Measurements from ENCODE around the gene CARD10. TPM values are rescaled to one million over a fixed set of nuclear protein-coding genes. Genes with fewer than 3 reads are reported as not detected.

The CARD10 gene
- total RNA-seq, 4 donors from 2014 or later = 4.0 to 14.0 (median 9.9) TPM

GRCh38 chr22:37525073-37525745 is 6.0 kb upstream of the CARD10 start:
- Histone ChIP-seq H3K36me3 (no peaks in the 10 kb centered on the region), H3K4me3 (no peak overlapping the region), H3K27me3 (peaks cover 63% of the 10 kb centered on the region), H3K4me1 (peaks cover 0 to 6% (median 0%) of the 10 kb centered on the region in 3 donors), H3K27ac (peak overlapping the region in 1 of 4 donors; percentile 31), H3K9me3 (no peaks in the 10 kb centered on the region)
- no peak for TF ChIP-seq EP300 (IDR thresholded peaks at IDR 0.05)
- TF ChIP-seq POLR2AphosphoS5 (IDR thresholded peaks at IDR 0.05) = peak; percentile 11
- WGBS, 2 donors (ENCODE audit: low coverage in 1 of 2) = 73% methylated on average over 2 of the region's 10 CpGs; no CpG with 5 or more reads in 1 of the 2 donors
- ATAC-seq = peak; percentile 32

- TF ChIP-seq, protein P1, sequence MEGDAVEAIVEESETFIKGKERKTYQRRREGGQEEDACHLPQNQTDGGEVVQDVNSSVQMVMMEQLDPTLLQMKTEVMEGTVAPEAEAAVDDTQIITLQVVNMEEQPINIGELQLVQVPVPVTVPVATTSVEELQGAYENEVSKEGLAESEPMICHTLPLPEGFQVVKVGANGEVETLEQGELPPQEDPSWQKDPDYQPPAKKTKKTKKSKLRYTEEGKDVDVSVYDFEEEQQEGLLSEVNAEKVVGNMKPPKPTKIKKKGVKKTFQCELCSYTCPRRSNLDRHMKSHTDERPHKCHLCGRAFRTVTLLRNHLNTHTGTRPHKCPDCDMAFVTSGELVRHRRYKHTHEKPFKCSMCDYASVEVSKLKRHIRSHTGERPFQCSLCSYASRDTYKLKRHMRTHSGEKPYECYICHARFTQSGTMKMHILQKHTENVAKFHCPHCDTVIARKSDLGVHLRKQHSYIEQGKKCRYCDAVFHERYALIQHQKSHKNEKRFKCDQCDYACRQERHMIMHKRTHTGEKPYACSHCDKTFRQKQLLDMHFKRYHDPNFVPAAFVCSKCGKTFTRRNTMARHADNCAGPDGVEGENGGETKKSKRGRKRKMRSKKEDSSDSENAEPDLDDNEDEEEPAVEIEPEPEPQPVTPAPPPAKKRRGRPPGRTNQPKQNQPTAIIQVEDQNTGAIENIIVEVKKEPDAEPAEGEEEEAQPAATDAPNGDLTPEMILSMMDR (IDR thresholded peaks at IDR 0.05) = no peak
- TF ChIP-seq POLR2A (IDR thresholded peaks at IDR 0.05) (no peak), EP300 (IDR thresholded peaks at IDR 0.05) (no peak), POLR2AphosphoS5 (IDR thresholded peaks at IDR 0.05) (no peak)
- no peak for ATAC-seq
- Histone ChIP-seq H3K27ac (no peak overlapping the region), H3K4me3 (no peak overlapping the region), H3K4me1 (peaks cover 0 to 24% (median 2%) of the 10 kb centered on the region in 3 donors), H3K9me3 (no peaks in the 10 kb centered on the region), H3K36me3 (no peaks in the 10 kb centered on the region), H3K27me3 (peaks cover 78% of the 10 kb centered on the region)
- 90 to 93% methylated on average over 3 to 5 of the region's 6 CpGs for WGBS, 2 donors (ENCODE audit: low coverage in 1 of 2)
These were observed 3.3 kb upstream of the CARD10 start for GRCh38 chr22:37522482-37522881.

GRCh38 chr22:37521236-37521739 is 2.1 kb upstream of the CARD10 start:
- H3K4me3 ChIP-seq = no peak overlapping the region
- TF ChIP-seq POLR2AphosphoS5 (IDR thresholded peaks at IDR 0.05) (no peak), EP300 (IDR thresholded peaks at IDR 0.05) (no peak), POLR2A (IDR thresholded peaks at IDR 0.05) (no peak)
- TF ChIP-seq, protein P1 (IDR thresholded peaks at IDR 0.05) = no peak
- H3K27me3 ChIP-seq = peaks cover 87% of the 10 kb centered on the region
- H3K4me1 ChIP-seq = peaks cover 0 to 24% (median 2%) of the 10 kb centered on the region in 3 donors
- H3K9me3 ChIP-seq = no peaks in the 10 kb centered on the region
- no peak overlapping the region for H3K27ac ChIP-seq
- WGBS, 2 donors (ENCODE audit: low coverage in 1 of 2) = 52 to 76% methylated on average over 4 to 6 of the region's 14 CpGs
- no peak for ATAC-seq
- no peaks in the 10 kb centered on the region for H3K36me3 ChIP-seq

DNA sequence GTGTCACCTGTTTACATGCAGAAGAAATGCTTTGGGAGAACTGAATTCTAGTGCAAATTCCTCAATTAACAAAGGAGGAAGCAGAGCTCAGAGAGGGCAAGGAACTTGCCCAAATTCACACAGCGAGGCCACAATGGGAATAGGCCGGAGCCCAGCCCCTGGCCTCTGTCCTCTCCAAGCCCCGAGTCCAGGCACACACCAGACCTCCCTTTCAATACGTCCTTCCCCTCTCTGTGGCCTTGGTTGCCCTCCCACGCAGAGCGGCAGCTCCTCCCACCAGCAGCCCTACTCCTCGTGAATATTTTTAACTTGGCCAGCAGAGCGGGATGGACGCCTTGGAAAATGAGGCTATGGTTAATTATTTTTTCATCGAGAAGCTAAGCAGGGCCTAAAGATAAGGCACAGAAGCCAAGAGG is 1.6 kb upstream of the CARD10 start:
- no peaks in the 10 kb centered on the region for H3K9me3 ChIP-seq
- H3K27ac ChIP-seq = no peak overlapping the region
- no peak for ATAC-seq
- WGBS, 2 donors (ENCODE audit: low coverage in 1 of 2) = no CpG with 5 or more reads among the region's 10 CpGs
- H3K27me3 ChIP-seq = peaks cover 92% of the 10 kb centered on the region
- TF ChIP-seq POLR2A (IDR thresholded peaks at IDR 0.05) = no peak
- TF ChIP-seq EP300 (IDR thresholded peaks at IDR 0.05) = no peak
- TF ChIP-seq, protein P1 (IDR thresholded peaks at IDR 0.05) = no peak
- no peak for TF ChIP-seq POLR2AphosphoS5 (IDR thresholded peaks at IDR 0.05)
- peaks cover 0 to 3% of the 10 kb centered on the region in 2 donors for H3K36me3 ChIP-seq
- H3K4me1 ChIP-seq = peaks cover 0 to 24% (median 2%) of the 10 kb centered on the region in 3 donors
- H3K4me3 ChIP-seq = no peak overlapping the region

DNA sequence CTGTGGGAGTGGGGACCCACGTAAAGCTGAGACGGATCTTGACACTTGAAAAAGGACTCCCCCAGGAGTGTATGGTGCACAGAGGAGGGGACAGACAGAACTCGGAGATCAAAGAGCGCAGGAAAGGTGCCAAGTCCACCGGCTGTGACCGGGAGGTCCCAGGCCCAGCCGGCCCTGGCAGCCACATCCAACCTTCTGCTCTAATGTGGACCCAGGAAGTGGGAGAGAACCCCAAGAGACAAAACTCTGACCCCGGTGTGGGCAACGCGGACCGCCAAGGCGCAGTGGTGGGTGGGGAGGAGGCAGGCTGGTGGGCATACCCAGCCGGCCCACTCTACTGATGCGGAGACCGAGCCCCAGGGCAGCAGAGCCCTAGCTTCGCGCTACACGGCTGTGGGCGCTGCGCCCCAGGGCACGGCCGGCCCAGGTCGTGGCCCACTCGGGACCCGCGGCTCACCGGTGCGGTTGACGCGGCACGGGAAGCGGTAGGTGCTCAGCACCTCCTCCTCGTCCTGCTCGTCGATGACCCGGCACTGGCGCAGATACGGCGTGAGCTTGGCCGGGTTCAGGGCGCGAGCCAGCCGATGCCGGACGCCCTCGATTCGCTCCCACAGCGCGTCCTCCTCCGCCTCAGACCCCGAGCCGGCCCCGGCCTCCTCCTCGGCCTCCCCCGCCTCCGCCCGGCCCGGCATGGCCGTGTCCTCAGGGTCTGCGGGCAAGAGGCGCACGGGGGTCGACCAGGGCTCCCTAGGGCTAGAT is 527 bp downstream of the CARD10 start:
- peak; percentile 22 for ATAC-seq

More for the DNA sequence above, 527 bp downstream of the CARD10 start:
- Histone ChIP-seq H3K27me3 (peaks cover 88% of the 10 kb centered on the region), H3K4me3 (peak overlapping the region; percentile 26 to 61), H3K9me3 (no peaks in the 10 kb centered on the region), H3K4me1 (peaks cover 0 to 19% (median 2%) of the 10 kb centered on the region in 3 donors), H3K36me3 (peaks cover 0 to 6% of the 10 kb centered on the region in 2 donors), H3K27ac (peak overlapping the region in 3 of 4 donors; percentile 57 to 77 (median 70))
- TF ChIP-seq EP300 (IDR thresholded peaks at IDR 0.05) = no peak
- TF ChIP-seq POLR2AphosphoS5 (IDR thresholded peaks at IDR 0.05) = no peak
- TF ChIP-seq, protein P1 (IDR thresholded peaks at IDR 0.05) = no peak
- no peak for TF ChIP-seq POLR2A (IDR thresholded peaks at IDR 0.05)
- WGBS, 2 donors (ENCODE audit: low coverage in 1 of 2) = 49% methylated on average over 7 of the region's 63 CpGs; no CpG with 5 or more reads in 1 of the 2 donors
